Neural cell (in vitro differentiated cells): ENCODE measurements around the gene UBD.

Experiments
- EZH2 ChIP-seq: fragments of 200-600, 300-800 bp; shearing (Covaris generic), sonication (generic); IDR thresholded peaks from 2 replicates; pipeline ENCODE4 v1.6.1; 2014; ENCODE audit warnings: antibody characterized with exemption, low read length, borderline replicate concordance, mild to moderate bottlenecking; ENCODE audit not compliant: insufficient read depth, poor library complexity, severe bottlenecking
- MXI1 ChIP-seq: fragments of 450-650 bp; conservative IDR thresholded peaks from 2 replicates; pipeline ENCODE4 v1.6.1; 2014; ENCODE audit warnings: antibody characterized with exemption, mild to moderate bottlenecking; ENCODE audit not compliant: poor library complexity, severe bottlenecking
- RAD21 ChIP-seq: fragments of 450-650 bp; conservative IDR thresholded peaks from 2 replicates; pipeline ENCODE4 v1.6.1; 2014; ENCODE audit warnings: antibody characterized with exemption, mild to moderate bottlenecking, moderate library complexity
- TF ChIP-seq, protein P1 (sequence below): fragments of 450-650 bp; IDR thresholded peaks from 2 replicates; pipeline ENCODE4 v1.5.1; 2014; ENCODE audit warnings: antibody characterized with exemption, mild to moderate bottlenecking, moderate library complexity; ENCODE audit not compliant: poor library complexity, severe bottlenecking

DNA sequence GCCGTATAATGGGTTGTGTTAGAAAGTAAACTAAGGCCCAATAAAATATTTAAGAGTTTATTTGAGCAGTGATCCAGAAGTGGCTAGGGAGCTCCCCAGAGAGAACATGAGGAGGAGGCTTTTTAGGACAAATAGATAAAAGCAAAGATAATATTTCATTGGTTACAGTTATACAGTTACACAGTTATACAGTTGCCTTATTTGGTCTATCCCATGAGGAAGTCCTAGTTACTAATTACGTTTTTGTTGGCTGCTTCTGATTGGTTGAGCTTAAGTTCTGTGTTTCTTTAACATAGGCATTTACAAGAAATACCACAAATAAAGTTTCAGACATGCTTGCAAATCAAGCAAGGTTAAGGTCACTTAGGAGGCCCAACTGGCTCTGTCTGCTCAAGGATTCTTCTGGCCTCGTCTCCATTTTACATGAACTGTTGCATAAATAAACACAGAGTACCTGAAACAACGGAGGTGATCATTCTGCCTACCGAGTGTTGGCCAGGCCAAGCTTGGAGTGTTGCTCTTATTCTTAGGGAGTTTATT lies 7.0 kb downstream of the UBD start:
- TF ChIP-seq MXI1 = no peak
- TF ChIP-seq, protein P1, sequence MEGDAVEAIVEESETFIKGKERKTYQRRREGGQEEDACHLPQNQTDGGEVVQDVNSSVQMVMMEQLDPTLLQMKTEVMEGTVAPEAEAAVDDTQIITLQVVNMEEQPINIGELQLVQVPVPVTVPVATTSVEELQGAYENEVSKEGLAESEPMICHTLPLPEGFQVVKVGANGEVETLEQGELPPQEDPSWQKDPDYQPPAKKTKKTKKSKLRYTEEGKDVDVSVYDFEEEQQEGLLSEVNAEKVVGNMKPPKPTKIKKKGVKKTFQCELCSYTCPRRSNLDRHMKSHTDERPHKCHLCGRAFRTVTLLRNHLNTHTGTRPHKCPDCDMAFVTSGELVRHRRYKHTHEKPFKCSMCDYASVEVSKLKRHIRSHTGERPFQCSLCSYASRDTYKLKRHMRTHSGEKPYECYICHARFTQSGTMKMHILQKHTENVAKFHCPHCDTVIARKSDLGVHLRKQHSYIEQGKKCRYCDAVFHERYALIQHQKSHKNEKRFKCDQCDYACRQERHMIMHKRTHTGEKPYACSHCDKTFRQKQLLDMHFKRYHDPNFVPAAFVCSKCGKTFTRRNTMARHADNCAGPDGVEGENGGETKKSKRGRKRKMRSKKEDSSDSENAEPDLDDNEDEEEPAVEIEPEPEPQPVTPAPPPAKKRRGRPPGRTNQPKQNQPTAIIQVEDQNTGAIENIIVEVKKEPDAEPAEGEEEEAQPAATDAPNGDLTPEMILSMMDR = no peak
- TF ChIP-seq EZH2 = no peak
- no peak for TF ChIP-seq RAD21
